GM19467 (cell line): Measurements from ENCODE around the gene MACROH2A1.

Experiments
- ATAC-seq: cut with Tn5 transposase; IDR thresholded peaks from one replicate; pipeline ENCODE4 v1.9.1; 2021; ENCODE audit warnings: mild to moderate bottlenecking, moderate library complexity; ENCODE audit not compliant: unreplicated experiment

Gene MACROH2A1

DNA sequence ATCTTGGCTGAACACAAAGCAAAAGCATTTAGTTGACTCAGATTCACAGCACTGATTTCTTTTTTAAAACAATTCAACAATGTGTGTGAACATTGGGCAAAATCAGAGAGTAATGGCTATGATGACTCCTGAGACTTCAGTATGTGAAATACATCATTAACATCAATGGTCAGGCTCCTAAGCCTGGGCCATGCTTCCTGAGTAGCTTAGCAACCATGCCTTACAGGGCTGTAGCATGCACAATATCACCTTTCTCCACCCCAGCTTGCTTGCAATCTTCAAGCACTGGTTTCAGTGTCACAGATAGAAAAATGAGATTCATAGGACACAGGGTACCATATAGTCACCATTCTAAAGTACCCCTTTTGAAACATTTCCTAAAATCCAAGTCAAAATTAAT lies 41.3 kb downstream of the MACROH2A1 start:
- no peak for ATAC-seq

DNA sequence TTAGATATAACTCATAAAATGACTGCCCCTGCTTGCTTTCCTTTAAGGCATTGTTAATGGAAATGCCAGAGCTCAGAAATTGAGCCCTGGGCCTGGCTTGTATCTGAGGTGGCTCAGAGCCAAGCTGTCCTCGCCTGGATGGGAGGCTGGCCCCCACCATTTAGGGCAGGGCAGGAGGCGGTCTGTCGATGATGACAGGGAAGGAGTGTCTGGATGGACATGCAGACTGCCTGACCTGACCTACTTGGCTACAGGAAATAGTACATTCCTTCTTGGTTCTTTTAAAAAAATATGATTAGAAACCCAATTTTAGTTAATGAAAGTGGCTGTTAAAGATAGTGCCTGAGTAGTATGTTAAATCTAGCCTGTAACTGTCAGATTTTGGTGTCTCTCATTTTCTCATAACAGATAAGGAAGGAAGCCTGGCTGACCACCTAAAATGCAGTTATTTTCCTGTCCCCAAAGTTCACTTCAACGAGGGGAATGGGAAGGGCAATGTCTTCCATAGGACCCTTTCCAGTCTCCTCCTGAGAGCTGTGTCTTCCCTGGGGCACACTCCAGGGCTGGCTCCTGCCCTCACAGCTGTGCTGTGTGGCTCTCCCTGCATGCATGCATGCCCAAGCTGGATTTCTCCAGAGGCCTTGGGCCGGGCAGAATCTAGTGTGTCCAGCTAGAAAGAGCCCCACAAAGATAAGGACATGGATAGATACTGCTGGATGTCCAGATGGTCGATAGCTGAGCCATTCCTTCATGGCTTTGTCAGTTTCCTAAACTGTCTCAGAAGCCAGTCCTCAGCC lies 42.3 kb downstream of the MACROH2A1 start:
- ATAC-seq: no peak

DNA sequence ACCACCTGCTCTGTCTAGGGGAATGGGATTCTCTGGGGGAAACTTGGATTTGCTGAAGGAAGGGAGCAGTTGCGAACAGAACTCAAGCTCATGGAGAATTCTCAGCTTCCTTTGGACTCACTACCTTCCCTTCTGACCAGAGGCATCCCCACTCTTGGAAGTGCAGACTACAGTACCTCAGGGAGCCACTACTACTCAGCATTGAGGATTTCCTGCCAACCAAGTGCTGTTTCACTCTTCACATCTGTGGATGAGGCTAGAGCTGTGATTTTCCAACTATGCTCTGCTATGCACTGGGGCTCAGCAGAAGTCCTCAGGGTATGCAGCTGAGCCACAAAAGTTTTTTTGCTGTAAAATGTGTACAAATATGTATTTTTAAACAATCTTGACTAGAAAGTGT lies 43.9 kb downstream of the MACROH2A1 start:
- no peak for ATAC-seq

DNA sequence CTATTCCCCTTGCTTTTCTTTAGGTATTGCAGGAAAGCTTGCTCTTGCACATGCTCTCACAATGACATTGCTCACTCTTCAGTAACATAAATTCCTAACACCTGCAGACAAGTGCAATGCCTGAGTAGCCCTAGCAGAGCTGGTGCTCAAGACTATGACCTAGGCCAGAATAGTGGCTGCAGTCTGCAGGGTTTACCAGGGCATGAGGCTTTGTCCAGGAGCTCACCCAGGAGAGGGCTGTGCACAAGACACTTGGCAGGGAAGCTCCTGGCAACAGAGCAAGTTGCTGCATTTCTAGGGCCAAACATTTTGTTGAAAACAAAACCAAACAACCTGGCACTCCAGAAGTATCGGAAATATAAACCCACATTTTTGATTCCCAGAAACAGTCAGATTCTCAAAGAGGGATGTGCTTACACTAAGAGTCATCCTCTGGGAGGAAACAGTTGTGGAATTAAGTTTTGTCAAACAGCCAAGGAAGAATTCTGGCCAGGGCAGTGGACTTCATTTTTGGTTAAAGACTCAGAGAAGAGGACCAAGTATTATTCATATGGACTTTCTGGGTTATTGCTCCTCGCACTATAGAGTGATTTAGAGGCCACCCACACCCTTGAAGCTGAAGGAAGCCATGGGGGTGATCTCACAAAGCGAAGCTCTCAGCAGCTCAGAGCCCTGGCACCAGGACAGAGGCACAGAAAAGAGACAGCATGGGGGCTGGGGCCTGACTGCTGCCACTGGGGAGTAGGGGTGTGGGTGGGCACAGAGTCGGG lies 44.9 kb downstream of the MACROH2A1 start:
- ATAC-seq: no peak

DNA sequence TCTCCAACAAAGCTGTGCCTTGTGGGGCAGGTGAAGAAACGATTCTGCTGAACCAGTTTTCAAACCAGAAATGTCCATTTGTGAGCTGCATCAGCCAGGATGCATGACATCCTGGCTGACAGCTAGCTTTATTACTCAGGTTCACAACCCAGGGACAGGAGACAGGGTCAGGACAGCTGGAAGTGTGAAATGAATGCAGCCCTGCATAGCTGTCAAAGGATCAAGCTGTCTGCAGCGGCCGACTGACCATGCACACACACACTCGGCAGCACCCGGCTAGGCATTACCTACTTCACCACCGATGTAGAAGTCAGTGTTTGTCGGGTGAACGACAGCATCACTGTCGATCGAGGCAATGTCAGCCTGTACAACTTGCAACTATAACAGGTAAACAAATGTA lies 48.5 kb downstream of the MACROH2A1 start:
- no peak for ATAC-seq

DNA sequence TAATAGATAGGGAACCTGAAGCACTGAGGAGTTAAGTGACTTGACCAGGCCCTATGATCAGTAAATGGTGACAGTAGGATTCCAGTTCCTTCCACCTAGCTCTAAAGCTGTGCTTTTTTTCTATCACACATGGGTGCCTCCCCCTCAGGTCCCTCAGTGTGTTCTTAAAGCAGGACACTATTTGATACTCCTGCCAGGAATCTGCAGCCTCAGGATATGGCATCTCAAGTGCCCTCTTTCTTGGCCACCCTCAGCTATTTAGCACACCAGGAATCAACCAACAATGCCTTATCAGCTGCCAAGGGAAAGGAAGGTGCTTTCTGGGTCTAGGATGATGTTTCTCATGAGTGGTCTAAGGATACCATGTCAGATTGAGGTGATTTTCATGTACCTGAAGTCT lies 49.1 kb downstream of the MACROH2A1 start:
- ATAC-seq: no peak

DNA sequence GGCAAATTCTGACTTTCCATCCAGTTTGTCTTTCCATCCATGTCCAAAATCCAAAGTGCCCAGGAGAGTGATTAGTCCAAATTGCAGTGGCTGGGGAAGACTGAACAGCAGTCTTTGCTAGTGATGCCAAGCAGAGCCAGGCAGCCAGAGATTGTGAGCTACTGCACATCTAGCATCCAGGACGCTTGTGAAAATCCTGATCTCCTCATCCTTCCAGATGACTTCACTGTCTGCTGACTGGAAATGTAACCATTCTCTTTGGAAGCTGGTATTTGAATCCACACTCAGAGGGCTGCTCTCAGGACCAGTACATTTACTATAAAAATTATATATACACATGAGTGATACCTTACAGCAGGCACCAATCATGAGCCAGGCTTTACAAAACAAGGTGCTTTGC lies 49.6 kb downstream of the MACROH2A1 start:
- no peak for ATAC-seq

DNA sequence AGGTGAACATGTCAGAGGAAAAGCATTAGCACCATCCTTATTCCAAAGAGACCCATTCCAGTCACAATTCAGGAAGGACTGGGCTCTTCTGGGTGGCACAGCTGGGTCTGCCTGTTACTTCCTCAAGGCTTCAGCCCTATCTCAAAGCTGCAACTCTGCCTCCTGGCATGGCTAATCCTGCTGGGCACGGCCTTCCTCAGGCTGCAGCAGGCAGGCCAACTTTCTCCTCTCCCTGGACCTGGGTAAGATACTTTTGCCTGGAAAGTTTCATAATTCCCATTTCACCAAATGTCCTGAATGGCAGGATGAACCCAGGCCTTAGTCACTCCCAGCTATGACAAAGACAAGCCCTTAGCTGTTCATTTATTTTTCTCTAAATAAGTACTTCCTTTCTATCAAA lies 50.1 kb downstream of the MACROH2A1 start:
- ATAC-seq: no peak

DNA sequence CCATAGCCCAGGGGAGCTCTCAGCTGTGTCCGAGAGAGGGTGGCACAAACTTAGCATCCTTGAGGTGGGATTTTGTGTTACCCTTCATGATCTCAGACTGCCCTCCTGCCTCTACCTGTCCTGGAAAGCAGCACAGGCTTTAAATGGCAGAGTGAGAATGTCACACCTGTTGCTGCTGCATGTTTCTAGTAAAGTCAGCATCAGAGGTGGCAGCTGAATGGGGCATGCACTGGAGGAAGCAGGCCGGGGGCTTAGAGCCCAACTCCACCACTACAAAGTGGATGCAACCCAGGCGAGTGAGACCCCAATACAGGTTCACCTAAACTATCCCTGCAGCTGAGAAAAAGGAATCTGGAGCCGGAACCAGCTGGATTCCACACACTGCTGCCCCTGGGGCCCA lies 51.6 kb downstream of the MACROH2A1 start:
- ATAC-seq: no peak

DNA sequence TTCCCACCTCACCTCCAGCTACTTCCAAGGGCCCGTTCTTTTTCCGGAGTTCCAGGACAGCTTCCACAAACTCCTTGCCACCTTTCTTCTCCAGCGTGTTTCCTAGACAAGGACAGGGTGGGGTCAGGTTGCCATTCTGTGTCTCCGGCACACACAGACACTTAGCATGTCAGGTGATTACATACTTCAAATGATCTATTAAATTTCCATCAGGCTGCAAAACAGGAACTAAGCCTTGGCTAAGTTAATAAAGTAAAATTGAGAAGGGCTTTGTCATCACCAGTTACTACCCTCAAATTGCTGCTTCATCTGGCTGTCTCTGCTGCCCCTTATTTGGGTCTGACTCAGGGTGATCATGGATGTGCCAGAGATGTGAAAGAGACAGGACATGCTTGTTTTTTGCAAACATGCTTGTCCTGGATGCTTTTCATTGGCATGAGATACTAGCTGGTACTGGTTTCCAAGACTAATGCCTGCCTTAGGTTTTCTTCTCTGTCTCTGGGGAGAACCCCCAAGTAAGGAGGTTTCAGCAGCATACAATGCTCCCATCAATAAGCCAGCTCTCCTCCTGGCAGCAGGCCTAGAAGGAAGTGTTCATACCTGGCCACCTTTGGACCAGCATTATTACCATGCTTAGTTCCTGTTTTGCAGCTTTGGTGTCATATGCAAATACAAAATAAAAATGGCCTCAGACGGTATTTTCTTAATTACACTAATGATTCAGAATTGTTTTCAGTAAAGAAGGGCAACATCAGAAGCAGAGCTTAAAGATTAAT lies 52.9 kb downstream of the MACROH2A1 start:
- ATAC-seq: no peak

DNA sequence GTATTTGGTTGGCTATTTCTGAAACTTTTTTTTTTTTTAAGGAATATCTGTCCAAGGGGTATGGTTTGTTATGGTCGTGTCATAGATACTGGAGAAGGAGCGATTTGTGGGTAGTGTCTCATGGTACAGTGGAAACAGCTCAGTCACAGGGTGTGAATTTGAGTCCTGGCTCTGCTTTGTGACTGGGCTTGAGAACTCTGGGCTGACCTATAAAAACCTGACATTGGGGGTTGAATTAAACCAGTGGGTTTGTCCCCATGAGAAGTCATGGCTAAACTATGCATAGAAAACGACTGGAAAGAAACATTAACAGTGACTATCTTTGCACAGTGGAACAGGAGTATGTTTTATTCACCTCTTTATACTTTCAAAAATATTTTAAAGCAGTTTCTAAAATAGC lies 54.7 kb downstream of the MACROH2A1 start:
- ATAC-seq: no peak

DNA sequence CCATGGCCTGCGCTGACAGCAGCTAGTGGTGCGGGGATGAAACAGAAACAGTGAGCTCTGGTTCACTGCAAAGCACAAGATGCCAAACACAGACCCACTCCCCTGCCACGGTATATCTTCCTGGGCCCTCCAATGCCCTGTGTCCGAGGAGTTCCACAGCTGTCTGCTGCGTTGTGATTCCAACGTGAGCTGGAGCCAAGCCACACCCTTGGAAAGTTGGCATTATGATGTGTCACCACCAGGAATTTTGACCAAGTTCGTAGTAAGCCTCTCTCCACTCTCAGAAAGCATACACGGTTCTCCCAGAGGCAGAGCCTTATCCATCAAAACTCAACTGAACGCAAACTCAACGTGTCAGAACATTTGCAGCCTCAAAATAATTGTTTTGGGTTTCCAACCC lies 55.6 kb downstream of the MACROH2A1 start:
- no peak for ATAC-seq

DNA sequence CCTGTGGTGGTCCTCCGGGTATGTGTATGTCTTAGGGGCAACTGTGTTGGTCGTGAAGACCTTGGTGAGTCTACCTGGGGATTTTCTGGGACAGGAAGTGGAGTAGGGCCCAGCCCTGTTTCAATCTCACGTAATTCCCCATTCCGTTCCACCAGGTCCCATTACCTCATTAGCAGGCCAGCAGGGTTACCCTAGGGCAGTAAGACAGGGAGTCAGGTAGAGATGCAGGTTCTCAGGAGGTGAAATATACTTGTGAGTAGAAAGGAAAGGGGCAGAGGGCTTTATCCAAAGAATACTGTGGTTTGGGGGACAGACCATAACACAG lies 56.5 kb downstream of the MACROH2A1 start:
- ATAC-seq: no peak

DNA sequence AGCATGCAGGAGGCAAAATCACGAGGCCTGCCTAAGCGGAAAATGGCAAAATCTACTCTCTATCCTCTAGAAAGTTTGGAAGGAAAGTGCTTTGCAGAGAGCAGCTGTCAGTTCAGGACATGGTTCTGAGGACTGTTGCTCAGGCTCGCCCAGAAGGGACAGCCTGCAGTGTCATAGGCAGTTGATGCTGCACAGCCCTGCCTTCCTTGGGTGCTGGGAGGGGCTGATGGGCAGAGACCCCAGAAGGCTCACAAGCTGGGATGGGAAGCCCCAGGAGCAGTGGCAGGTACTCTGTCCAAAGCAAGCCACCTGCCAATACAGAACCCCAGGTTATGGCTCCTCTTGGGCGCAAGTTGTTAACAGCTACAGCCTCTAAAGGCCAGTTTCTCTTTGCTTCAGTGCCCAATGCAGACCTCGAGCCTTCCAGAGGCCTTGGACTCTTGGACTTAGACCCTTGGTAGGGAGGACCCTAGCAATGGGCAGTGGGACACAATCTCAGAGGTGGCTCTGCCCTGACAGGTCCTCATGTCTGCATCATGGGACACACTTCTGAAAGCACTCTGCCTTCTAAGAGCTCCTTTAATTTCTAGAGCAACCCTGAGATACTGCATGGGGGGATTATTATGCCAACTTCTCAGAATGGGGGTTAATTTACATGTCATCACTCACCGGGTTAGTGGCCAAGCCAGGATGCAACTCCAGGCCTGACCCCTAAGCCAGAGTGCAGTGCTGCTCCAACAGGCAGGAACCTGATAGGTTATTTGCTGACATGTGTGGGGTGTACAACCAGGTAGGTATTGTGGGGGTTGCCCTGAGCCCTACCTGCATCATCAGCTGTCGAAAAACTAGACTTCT lies 57.1 kb downstream of the MACROH2A1 start:
- ATAC-seq: no peak

DNA sequence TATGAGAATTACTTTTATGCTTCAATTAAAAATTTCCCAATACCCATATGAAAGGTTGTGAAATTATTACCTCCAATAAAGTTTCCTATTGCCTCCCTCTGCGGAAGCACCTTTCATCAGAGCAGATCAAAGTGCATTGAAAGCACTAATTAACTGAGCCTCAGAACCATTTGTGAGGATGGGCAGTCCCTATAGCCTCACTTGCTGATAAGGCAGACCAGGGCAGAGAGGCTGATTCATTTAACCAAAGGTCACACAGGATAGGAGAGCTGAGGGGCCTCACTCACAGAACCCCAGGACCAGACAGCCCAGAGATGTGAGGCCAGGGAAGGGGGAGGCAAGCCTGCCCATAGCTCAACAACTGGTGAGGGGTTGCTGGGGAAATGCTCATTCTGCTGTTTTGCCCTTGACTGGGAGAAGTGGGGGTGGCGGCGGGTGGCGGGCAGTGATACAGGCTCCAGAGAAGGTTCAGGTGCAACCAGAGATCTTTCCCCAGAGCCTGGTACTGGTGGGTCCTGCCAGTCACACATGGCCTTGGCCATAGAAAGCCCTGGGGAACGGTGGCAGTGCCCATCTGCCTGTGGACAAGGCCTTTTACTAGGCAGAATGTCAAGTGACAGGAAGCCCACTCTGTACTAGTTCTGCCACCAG lies 57.9 kb downstream of the MACROH2A1 start:
- no peak for ATAC-seq

DNA sequence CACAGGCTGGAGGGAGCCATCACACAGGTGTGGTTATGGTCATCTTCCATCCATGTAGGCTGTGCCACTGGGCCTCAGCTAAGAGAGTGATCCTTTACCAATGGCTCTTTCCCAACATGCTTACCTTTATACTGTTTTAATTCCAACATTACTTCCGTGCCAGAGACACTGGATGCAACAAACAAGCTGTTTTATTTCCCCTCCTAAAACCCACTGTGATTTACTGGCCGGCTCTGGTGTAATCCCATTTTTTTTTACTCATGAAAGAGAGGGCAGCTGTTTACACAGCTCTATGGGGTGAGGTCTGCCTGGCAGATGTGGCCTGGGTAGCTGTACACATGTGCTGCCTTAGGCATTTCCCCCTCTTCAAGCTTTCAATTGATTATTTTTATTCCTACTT lies 58.5 kb downstream of the MACROH2A1 start:
- ATAC-seq: no peak

DNA sequence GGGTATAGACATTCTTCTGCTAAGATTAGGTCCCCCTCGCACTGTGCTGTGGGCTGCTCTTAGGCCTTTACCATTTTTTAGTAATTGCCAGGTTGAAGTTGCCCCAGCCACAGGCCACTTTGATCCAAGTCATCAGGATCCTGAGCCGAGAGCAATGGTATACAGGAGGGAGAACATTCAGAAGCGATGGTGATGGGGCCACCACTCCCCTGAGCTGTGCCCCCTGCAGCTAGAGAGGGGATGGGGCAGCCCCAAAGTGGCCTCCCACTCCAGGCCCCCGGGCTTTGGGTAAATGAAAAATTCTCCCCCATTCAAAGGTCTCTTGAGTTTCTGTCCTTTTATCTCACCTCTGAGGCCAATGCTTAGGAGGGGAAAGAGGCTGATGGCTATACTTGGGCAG lies 59.4 kb downstream of the MACROH2A1 start:
- ATAC-seq: no peak

DNA sequence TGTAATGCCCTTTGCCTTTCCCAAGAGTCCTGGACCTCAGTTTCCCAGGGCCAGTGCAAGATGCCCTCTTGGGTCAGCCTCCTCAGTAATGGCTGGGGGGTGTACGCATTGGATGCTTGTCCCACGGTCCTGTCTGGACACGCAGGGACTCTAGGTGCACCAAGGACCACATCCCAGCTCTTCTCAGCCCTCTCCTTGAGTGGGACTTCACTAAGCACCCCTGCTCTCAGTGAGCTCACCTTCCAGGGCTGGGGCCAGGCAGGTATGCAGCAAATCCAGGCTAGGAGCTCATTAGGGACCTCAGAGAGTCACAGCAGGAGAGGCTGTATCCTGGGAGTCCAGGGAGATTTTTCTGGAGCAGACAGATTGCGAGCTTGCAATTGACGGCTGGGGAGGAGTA lies 59.8 kb downstream of the MACROH2A1 start:
- ATAC-seq: no peak

DNA sequence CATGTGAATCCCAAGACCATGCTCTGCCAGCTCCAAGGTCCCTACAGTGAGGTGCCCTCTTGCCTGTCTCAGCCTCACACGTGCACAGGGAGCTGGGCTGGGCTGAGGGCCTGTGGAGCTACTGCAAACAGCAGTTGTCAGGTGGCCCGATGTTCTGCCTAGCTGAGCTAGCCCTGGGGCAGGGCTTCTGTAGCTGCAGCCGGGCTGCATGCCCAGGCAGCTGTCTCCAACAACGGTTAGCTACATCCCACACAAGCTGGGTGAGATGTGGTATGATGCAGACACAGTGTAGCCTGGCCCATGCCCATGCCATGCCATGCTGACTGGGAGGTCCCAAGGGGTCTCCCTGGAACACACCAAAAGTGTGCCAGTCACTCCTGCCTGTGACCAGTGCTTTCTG lies 62.0 kb downstream of the MACROH2A1 start:
- ATAC-seq: no peak

DNA sequence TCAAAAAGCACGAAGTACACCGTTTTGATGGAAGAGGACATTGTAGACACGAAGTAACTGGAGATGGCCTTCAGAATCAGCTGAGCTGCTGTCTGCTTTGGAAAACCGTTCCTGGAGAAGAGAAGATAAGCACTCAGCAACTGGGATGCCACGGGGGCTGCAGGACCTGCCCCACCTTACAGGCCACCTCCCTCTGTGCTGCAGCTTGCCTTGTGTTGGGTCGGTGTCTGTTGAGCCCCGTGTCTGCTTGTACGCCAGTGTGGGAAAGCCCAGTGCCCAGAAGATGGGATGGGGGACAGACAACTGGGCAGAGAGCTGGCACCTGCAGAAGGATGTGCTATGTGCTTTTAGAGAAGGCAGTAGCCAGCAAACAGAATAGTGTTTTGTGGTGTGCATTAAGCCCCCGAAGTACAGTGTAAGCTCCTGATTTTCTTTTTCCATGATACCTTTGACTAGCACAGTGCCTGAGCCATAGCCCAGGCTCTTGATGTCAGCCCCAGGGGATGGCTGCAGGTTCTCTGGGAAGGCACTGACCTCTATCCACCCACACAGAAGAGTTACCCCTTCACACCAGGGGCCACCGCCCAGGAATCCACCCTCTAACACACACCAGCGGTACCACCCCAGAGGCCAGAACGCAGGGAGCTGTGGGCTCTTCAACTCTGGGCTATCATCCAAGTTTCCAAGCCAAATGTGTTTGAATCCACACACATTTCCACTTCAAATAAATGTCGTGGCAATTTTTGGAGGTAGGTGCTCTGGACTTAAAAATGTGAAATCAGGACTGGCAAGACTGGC lies 63.8 kb downstream of the MACROH2A1 start:
- no peak for ATAC-seq
